ENCODE measurements around the gene CEMIP2.

DNA sequence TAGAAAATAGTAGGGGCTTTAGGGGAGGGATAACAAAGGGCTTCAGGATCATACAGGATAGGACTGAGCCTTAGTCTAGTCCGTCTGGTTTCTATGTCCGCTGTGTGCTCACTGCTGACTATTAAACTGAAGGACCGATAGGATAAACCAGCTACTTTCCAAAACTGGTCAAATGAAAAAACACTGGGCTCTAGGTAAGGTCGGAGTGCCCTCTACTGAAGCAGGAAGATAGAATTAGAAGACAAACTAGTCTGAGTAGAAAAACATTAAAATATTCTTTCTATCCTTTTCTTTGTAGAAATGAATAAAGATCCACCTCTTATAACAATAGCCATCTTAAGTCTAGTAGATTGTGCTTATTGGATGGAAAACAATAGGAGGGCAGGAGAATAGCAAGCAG lies 133.6 kb downstream of the CEMIP2 start:
- TF ChIP-seq, protein P1, sequence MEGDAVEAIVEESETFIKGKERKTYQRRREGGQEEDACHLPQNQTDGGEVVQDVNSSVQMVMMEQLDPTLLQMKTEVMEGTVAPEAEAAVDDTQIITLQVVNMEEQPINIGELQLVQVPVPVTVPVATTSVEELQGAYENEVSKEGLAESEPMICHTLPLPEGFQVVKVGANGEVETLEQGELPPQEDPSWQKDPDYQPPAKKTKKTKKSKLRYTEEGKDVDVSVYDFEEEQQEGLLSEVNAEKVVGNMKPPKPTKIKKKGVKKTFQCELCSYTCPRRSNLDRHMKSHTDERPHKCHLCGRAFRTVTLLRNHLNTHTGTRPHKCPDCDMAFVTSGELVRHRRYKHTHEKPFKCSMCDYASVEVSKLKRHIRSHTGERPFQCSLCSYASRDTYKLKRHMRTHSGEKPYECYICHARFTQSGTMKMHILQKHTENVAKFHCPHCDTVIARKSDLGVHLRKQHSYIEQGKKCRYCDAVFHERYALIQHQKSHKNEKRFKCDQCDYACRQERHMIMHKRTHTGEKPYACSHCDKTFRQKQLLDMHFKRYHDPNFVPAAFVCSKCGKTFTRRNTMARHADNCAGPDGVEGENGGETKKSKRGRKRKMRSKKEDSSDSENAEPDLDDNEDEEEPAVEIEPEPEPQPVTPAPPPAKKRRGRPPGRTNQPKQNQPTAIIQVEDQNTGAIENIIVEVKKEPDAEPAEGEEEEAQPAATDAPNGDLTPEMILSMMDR (IDR thresholded peaks at IDR 0.05; ENCODE audit: low read depth, low read length, missing input control) = no peak
- TF ChIP-seq, protein P2, sequence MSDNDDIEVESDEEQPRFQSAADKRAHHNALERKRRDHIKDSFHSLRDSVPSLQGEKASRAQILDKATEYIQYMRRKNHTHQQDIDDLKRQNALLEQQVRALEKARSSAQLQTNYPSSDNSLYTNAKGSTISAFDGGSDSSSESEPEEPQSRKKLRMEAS (IDR thresholded peaks at IDR 0.05) = no peak
- no peak for TF ChIP-seq SP1 (IDR thresholded peaks at IDR 0.05)
- TF ChIP-seq, protein P3, sequence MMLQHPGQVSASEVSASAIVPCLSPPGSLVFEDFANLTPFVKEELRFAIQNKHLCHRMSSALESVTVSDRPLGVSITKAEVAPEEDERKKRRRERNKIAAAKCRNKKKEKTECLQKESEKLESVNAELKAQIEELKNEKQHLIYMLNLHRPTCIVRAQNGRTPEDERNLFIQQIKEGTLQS (IDR thresholded peaks at IDR 0.05) = no peak
- no peak for TF ChIP-seq RXRA (IDR thresholded peaks at IDR 0.05)
- no peak for TF ChIP-seq EGR1 (IDR thresholded peaks at IDR 0.05; ENCODE audit: low read depth in 2 of 2)
- no peak for TF ChIP-seq JUND (IDR thresholded peaks at IDR 0.05)

Measured in liver (tissue), 3 donors.